GM15510 (cell line): ENCODE measurements around the gene SASS6.

ENCODE experiments used
- POLR2A ChIP-seq: IDR thresholded peaks from 3 replicates; pipeline ENCODE4 v1.6.1; 2011; ENCODE audit warnings: borderline replicate concordance; ENCODE audit not compliant: insufficient read length; ENCODE audit errors: extremely low read depth

The SASS6 gene

DNA sequence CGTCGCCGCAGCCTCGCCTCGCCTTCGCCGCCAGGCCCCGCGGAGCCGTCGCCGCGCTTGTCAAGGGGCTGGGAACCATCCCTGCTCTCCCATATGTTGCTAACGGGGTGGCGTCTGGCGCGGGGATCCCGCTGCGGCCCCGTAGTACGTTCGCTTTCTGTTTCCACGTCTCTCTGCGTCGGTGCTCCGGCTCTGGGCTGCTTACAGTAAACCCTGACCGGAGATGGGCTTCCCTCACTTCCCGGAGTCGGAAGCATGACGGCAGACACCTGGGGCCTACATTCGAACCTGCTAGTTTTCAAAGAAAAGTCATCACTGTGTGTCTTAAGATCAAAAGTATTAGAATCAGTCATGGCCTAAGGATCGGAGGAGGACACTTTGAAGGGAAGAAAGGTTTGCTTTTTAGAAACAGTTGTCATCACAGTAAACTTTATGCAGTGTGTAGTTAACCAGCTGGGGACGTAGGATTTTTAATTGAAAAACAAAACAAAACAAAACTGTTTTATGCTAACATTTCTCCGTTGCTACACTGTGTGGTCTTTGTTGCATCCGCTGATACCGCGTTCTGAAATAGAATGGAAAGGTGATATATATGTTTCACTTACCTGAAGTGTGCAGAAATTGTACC, 94.0 kb downstream of the SASS6 start:
- peak; percentile 55 for TF ChIP-seq POLR2A

GRCh38 chr1:100037927-100038659, 94.6 kb downstream of the SASS6 start:
- peak; percentile 96 for TF ChIP-seq POLR2A

GRCh38 chr1:100037656-100037926, 95.1 kb downstream of the SASS6 start:
- no peak for TF ChIP-seq POLR2A

- no peak for TF ChIP-seq POLR2A
These were observed 95.7 kb downstream of the SASS6 start for GRCh38 chr1:100036718-100037655.

DNA sequence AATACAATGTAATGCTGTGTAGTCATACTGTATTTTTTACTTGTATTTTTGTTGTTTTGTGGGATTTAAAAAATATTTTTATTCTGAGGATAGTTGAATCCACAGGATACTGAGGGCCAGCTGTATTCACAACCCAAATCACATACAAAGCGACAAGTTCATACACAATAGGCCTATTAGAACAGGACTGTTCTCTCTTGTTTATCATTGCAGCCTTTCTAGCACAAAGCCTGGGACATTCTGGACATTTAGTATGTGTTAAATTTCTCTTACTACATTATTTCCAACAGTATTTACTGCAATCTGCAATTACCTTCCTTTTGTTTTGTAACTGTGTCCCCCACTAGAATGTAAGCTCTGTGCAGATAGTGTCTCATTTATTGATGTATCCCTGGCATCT, 97.5 kb downstream of the SASS6 start:
- no peak for TF ChIP-seq POLR2A

- TF ChIP-seq POLR2A, result no peak
These were observed 98.3 kb downstream of the SASS6 start for GRCh38 chr1:100034470-100034869.
